ENCODE data around the gene NPFFR1.

Gene NPFFR1

DNA sequence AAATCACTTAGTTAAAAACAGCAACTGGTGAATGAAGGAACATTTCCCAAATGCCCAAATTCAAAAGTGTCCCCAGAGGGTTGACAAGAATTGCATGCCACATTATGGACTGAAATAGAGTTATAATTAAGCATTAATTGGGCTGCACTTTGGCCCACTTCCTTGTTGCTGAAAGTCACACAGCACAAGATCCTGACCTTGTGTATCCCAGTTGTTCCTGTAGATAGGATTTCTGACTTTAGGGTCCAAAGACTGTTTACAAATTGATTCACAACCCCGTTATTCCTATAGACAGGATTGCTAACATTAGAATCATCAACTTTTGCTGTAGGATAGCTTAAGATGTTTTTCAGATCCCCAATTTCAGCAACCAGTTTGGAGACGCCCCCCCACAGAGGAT lies 31.5 kb upstream of the NPFFR1 start:
- no peak for DNase-seq (ENCODE audit: low read depth in 3 of 3)

DNA sequence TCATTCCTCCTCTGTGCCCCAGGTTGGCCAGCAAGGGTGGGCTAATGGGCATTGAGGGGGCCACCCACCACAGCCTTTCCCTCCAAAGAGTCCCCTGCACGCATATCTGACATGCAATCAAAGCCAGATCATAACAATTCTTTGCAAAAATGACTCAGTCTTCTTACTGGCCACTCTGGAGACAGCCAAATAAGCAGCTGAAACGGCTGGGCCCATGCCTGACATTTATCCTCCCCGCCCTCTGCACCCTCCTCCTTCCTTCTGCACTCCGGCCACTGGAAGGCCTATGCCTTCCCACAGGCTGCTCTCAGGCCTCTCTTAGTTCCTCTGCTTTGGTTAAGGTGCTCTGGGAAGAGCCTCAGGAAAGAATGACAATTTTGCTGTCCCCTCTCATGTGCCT lies 29.2 kb upstream of the NPFFR1 start:
- no peak for DNase-seq (ENCODE audit: low read depth in 3 of 3)

DNA sequence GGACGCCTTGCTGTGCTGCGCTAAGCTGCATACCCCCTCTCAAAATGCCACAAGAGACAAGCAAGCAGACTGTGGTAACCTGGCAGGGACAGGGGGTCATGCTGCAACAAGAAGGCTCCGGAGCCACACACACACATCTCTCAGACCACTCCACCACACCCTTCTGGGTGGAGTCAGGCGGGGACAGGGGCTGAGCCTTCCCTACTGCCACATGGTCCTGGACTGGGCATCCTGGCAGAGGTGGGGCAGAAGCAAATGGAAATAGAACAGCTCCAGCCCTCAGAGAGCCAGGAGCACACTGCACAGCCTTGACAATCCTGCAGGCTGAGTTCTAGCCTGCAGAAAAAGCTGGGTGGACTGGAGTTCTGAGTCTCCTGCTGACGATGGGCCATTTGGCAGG lies 28.4 kb upstream of the NPFFR1 start:
- no peak for DNase-seq (ENCODE audit: low read depth in 3 of 3)

DNA sequence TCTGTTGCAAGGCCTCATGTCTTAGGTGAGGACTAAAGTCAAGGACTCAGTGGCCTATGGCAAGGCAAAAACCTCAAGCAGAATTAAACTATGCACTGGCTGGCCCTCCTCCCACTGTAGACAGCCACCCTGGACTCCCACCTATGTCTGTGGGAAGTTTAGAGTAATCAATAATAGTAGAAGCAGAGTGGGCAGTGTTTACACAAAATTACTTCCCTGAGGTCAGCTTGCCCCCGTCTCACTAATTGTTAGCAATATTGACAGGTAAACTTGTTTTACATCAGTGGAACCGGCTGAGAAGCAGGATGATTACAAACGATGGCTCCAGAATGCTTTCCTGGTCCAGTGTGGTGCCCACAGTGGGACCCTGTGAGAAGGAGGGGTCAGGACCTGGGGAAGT lies 27.9 kb upstream of the NPFFR1 start:
- no peak for DNase-seq (ENCODE audit: low read depth in 3 of 3)

DNA sequence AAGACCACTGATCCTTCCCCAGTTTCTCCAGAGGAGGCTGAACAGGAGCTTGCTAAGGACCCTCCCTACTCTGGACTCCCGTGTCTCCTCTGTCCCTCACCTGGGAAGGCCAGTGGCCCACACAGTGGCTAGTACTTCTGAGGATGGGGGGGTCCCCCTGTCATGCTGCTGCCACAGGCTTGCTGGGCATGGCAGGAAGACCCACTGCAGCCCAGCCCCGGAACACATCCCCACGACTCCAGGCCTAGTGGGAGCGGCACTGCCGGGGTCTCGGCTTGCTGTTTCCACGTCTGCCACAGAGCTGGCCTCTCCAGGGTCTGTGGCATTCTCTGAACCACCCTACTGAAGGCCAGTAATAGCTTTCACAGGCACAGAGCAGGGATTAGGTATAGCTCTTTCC lies 25.9 kb upstream of the NPFFR1 start:
- DNase-seq (ENCODE audit: low read depth in 3 of 3), result no peak

DNA sequence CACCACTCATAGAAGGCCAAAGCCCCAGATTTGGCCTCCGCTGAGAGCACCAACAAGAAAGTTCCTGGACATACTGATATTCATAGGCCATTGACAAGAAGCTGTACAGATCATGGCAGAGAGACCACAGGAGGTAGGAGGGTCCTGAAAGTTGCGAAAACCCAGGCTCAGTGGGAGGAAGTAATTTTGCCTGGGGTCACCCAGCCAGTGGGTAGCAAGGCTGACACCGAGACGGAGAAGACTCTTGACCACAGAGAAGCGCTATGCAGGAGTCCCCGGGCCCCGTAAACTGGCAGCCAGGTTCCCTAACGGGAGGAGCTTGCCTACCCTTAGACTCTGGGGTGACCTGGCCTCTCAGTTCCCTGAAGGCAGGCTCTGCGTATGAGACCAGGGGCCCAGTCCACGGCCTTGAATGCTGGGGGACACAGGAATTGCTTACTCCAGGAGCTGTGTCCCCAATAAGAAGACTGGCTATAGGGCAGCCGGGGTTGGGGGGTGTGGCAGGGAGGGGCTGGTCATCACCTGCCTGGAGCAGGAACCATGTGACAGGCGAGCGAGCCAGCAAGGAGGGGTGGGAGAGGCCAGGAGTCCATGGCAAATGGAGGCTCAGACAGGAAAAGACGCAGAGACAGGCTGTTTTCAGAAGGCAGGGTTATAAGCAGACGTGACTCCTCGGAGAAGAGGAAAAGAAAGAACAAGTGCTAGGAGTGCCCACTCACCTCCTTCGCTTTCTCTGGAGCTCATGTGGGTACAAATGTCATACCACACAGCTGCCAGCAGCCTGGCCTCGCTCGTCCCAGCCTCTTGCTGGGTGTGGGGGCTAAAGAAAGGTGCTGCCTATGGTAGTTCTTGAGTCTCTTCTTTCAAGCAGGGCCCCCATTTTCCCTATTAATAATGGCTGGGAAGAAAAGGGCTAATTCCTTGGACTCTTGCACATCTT lies 24.6 kb upstream of the NPFFR1 start:
- DNase-seq (ENCODE audit: low read depth in 3 of 3), result no peak

DNA sequence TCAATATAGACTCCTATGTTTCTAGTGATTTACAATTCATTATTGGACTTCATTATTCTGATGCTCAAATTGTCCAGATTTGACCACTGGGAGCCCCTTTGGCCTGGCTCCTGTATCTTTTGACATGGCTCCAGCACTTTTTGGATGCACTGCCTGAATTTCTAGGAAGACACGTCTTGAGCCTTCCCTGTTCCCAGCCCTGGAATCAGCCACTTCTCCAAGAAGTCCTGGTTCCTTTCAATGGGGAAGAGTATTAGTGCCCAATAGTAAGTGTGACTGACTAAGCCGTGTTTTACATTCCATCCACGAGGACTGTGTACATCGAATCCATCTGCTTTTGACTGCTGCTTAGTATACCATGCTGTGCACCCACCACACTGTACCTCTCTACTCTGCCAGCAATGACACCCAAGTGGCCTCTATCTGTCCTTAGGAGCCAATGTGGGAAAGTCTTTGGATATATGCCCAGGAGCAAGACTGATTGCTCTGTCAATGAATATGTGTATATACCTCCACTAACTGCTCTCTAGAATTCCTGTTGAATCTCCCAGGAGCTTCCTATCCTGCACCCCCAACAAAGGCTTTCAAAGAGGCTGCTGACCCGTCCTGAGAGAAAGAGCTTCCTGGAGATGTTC lies 23.2 kb upstream of the NPFFR1 start:
- DNase-seq (ENCODE audit: low read depth in 3 of 3), result no peak

DNA sequence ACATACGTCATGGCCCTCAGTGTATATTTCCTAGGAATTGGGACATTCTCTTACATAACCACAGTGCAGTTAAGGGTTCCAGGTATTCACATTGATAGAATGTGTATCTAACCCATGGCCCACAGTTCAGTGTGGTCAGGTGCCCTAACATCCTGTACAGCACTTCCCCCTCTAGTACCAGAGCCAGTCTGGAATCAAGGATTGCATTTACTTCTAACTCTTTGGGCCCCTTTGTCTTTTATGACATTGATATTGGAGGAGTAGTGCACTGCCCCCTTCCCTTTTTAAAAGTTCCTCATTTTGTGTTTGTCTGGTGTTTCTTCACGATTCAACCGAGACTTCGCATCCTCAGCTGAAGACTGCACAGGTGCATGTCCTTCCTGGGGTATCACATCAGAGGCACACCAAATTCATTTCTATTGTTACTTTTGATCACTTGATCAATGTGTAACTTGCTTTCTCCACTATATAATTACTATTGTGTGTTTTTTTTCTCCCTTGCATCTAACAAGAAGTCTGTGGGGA lies 22.4 kb upstream of the NPFFR1 start:
- DNase-seq (ENCODE audit: low read depth in 3 of 3), result no peak

DNA sequence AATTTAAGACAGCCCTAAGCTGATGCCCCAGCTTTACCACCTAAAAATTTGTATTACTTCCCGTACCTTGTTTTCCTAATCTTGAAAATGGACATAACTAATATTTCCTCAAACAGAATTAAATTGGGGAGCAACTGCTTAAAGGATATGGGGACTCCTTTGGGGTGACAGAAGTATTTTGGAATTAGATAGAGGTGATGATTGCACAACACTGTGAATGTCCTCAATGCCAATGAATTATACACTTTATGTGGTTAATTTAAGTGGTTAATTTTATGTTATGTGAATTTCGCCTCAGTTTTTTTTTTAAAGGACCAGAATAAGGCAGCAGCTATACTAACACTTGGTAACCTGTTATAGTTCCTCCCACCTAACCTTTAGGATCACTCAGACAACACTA lies 19.9 kb upstream of the NPFFR1 start:
- no peak for DNase-seq (ENCODE audit: low read depth in 3 of 3)

DNA sequence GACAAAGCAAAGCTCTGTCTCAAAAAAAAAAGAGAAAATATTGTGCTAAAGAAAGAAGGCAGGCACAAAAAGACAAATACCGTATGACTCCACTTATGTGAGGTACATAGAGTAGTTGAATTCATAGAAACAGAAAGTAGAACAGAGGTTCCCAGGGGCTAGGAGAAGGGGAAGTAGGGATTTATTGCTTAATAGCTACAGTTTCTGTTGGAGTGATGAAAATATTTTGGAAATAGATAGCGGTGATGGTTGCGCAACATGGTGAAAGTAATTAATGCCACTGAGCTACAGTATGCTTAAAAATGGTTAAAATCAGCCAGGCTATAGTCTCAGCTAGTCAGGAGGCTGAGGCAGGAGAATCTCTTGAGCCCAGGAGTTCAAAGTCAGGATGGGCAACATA lies 18.5 kb upstream of the NPFFR1 start:
- no peak for DNase-seq (ENCODE audit: low read depth in 3 of 3)

DNA sequence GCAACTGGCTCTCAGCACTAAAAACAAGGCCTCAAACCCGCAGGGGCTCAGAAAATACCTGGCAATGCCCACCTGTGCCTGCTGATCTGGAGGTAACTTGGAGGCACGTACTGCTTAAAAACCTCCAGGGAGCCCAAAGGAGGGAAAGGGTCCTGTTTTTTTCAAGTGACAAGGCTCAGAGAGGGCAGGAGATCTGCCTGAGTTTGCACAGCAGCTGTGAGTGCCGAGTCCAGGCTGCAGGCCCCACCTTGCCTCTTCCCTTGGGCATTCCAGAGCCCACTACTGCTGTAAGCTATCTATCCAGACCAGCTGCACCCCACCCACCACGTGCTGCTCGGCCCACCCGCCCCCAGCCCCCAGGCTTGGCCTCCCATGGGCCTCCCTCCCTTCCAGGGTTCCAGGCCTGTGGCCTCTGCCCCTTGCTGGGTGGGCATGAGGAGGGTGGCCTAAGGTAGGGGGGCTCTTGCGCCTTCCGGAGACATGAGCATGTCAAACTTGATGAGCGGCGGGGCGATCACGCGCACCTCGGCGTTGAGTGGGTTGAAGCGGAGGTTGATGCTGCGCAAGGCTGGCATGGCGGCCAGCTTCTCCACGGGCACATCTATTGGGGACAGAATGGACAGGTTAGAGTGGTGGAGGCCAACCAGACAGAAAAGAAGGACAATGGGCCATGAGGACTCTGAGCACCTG lies 17.2 kb upstream of the NPFFR1 start:
- no peak for DNase-seq (ENCODE audit: low read depth in 3 of 3)

DNA sequence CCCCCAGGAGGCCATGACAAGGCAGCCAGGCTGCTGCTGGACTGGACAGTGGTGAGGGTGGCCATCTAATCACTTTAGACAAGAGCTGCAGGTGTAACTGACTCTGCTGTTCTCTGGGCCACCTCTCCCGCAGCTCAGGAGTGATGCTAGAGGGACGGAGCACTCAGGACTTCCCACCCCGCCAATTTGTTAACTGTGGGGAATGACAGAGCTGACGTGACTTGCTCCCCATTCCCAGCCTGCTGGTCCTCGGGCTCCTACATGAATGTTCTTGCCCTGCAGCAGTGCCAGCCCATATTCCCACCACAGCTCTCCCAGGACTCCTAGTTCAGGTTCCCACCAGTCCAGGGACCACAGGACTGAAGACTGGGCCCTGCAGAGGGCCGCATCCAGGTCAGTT lies 16.7 kb upstream of the NPFFR1 start:
- no peak for DNase-seq (ENCODE audit: low read depth in 3 of 3)

DNA sequence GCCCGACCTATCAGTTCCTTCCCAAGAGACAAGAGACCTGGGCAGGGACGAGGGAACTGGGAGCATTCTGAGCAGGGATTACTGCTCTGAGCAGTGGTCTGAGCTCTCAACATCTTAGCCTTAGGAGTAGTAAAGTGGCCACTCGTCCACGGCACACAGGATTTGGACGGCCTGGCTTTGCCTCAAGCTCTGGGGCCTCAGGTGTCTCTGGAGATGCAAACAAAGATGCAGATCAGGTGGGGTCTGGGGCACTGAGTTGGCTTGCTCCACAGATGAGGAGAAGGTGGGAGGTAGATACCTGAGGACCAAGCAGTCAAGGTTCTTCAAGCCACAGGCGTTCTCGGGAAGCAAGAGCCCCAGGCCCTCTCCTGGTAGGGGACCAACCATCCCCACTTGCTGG lies 16.1 kb upstream of the NPFFR1 start:
- DNase-seq (ENCODE audit: low read depth in 3 of 3), result no peak

DNA sequence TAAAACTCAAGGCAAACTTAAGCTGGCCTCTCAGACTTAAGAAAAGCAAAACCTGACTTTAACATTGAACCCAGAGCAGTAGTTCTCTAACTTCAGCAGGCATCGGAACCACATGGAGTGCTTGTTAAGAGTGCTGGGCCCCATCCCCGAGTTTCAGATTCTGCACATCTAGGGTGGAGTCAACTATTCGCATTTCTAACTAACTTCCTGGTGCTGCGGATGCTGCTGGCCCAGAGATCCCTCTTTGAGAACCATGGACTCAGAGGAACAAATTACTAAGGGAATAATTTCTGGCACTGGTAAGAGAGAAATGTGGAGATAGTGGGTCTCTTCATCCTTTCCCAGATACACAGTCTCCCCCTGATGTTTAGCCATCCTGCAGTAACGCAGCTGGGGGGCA lies 14.6 kb upstream of the NPFFR1 start:
- no peak for DNase-seq (ENCODE audit: low read depth in 3 of 3)

DNA sequence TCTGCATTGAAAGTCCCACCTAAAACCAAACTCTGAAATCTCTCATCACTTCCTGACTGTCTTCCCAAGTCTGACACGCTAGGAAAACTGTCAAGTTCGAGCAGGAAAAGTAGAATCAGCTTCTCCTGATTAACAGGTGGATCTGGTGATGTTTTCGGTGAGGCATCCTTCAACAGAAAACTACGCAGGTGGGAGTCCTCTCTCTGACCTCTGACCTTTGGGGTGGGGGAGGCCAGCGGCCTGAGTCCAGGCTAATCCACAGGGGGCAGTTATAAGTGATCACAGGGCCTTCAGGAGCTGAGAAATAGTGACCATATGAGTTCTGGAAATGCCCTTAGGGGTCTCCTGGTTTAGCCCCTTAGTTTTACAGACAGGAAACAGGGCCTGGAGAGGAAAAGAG lies 13.4 kb upstream of the NPFFR1 start:
- DNase-seq (ENCODE audit: low read depth in 3 of 3), result no peak

DNA sequence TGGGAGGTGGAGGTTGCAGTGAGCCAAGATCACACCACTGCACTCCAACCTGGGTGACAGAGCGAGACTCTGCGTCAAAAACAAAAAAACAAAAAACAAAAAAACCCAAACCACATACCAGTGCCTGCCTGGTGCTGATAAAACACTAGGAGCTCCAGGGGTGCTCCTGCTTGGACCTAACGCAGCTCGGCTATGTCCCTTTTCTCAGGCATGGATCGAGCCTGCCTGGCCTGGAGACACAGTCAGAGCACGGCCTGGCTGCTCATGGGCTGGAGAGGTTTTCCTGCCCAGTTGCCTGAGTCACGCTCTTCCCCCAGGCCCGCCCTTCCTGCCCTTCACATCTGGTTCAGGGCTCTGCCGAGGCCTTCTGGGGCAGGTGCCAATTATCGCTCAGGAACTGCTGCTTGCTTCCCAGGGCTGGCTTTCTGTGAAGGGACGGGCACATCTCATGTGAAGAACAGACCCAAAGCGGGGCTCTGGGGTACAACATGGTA lies 12.6 kb upstream of the NPFFR1 start:
- DNase-seq (ENCODE audit: low read depth in 3 of 3), result no peak

DNA sequence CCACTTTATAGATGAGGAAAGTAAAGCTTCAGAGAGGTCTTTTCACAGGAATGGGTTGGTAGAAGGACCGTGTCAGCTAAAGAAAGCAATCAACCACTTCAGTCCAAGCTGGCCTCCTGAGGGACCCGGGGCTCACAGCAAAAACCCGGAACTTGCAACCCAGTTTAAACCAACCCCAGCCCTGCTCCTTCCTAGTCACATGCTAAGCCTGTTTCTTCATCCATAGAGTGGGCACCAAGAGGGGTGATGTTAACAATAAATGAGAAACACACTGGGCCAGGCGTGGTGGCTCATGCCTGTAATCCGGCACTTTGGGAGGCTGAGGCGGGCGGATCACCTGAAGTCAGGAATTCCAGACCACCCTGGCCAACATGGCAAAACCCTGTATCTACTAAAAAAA lies 12.1 kb upstream of the NPFFR1 start:
- DNase-seq (ENCODE audit: low read depth in 3 of 3), result no peak

DNA sequence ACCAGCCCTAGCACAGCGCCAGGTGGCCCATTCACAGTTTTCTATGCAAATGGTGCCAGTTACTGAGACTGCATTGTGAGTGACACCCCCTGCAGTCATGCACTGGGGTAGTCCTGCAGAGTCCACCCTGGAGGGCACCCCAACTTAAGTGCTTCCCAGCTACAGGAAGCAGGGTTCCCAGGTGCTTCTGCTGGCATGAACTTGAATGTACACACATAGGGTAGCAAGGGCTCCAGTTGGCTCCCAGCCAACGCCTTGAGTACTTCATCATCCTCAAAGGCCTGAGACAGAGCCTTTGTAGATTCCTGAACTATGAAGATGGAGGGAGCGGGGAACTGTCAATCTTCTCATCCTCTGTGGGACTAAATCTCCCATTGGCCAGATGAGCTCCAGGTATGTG lies 11.5 kb upstream of the NPFFR1 start:
- no peak for DNase-seq (ENCODE audit: low read depth in 3 of 3)

DNA sequence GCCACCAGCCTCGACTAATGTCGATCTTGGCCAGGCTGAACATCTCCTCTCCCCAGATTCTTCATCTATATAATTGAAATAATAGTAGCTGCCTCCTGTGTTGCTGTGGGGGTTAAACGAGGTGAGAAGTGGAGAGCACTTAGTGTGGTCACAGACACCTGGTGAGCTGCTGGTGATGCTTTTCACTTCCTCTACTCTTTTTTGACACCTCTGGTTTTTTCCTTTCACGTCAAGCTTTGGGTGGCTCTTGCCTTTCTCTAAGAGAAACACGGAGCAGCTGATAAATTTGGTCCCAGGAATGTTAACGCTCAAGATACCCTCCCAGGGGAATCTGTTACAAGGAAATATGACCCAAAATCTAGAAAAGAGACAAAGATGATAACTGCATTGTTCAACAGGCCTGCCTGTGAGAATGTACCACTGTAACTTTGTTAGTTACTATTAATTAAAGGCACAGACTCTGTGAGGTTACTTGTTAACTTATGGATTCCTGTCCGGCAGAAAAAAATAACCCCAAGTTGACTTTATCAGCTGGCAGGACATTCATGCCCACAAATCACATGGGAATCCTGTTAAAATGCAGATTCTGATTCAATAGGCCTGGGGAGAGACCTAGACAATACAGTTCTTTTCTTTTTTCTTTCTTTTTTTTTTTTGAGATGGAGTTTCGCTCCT lies 9.5 kb upstream of the NPFFR1 start:
- no peak for DNase-seq (ENCODE audit: low read depth in 3 of 3)

DNA sequence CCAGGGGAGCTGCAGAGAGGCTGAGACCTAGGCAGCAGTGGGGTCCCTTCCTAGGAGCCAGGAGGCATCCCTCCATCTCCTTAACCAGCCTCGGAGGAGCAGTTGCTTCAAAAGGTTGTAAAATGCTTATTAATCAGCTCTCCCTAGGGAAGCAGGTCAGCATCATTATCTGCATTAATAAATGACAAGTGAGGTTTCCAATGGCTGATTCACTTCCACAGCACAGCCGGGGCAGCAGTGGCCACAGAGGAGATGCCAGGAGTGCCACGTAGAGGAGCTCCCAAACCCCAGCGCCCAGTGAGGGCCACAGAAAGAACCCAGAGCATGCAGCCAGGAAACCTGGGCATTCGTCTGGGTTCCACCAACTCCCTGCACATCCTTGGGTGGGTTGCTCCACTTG lies 8.2 kb upstream of the NPFFR1 start:
- DNase-seq (ENCODE audit: low read depth in 3 of 3), result no peak

DNA sequence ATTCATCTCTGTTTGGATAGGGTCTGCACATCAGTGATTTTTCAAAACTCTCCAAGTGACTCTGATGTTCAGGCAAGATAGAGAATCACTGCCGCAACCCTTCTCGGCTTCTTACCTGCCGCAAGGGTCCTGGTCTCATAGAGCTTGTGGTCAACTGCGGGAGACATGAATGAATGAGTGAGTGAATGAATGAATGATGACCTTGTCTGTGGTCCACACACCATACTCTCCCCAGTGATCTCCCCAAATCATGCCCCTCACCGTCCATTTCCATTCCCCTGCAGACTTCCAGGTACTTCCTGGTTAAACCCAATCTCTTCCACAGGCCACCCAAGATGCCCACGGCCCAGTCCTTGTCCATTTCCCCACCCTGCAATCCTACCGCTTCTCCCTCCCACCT lies 5.9 kb upstream of the NPFFR1 start:
- no peak for DNase-seq (ENCODE audit: low read depth in 3 of 3)

DNA sequence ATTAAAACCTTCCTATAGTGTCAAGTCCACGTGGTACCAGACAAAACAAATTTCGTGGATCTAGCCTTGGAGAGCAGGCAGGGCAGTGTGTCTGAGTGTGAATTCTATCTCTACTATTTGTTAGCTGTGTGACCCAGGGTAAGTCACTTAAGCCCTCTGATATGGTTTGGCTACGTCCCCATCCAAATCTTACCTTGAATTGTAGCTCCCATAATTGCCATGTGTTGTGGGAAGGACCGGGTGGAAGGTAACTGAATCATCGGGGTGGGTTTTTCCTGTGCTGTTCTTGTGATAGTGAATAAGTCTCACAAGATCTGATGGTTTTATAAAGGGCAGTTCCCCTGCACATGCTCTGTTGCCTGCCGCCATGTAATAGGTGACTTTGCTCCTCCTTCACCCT lies 2.8 kb upstream of the NPFFR1 start:
- DNase-seq (ENCODE audit: low read depth in 3 of 3), result no peak

All from stimulated activated CD4-positive, alpha-beta T cell treated with anti-CD3 and anti-CD28 coated beads, TNF-alpha, amount 100 ng/mL, for 48 hours (primary cell).